ENCODE data around the gene PLCB4.

DNA sequence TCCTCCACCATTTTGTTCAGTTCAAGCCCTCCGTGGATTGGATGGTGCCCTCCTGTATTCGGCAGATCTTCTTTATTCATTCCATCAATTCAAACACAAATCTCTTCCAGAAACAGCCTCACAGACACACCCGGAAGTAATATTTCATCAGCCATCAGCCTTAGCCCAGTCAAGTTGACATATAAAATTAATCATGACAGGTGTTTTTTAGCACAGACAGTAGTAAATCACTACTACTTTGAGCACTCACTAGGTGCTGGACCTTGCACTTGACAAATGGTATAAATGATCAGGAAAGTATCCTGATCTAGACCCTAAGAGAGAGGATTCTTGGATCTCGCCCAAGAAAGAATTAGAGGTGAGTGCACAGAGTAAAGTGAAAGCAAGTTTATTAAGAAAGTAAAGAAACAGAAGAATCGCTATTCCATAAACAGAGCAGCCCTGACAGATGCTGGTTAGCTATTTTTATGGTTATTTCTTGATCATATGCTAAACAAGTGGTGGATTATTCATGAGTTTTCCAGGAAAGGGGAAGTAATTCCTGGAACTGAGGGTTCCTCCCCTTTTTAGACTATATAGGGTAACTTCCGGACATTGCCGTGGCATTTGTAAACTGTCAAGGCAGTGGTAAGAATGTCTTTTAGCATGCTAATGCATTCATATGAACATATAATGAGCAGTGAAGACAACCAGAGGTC is 250.9 kb downstream of the PLCB4 start:
- no peak for TF ChIP-seq REST (tag by site-specific recombination; IDR thresholded peaks at IDR 0.05)
- no peak for TF ChIP-seq ZBTB7A (tag by site-specific recombination; IDR thresholded peaks at IDR 0.05; ENCODE audit: low read depth)
- no peak for TF ChIP-seq TSHZ1 (tag by site-specific recombination; IDR thresholded peaks at IDR 0.05; ENCODE audit: borderline replicate concordance)
- TF ChIP-seq, protein P1, sequence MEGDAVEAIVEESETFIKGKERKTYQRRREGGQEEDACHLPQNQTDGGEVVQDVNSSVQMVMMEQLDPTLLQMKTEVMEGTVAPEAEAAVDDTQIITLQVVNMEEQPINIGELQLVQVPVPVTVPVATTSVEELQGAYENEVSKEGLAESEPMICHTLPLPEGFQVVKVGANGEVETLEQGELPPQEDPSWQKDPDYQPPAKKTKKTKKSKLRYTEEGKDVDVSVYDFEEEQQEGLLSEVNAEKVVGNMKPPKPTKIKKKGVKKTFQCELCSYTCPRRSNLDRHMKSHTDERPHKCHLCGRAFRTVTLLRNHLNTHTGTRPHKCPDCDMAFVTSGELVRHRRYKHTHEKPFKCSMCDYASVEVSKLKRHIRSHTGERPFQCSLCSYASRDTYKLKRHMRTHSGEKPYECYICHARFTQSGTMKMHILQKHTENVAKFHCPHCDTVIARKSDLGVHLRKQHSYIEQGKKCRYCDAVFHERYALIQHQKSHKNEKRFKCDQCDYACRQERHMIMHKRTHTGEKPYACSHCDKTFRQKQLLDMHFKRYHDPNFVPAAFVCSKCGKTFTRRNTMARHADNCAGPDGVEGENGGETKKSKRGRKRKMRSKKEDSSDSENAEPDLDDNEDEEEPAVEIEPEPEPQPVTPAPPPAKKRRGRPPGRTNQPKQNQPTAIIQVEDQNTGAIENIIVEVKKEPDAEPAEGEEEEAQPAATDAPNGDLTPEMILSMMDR (tag by site-specific recombination; IDR thresholded peaks at IDR 0.05) = no peak
- TF ChIP-seq REPIN1 (tag by site-specific recombination; IDR thresholded peaks at IDR 0.05; ENCODE audit: low read depth) = no peak
- TF ChIP-seq ZNF335 (tag by site-specific recombination; conservative IDR thresholded peaks at IDR 0.05) = no peak
- TF ChIP-seq KLF1 (tag by site-specific recombination; IDR thresholded peaks at IDR 0.05) = no peak
- TF ChIP-seq ELK4 (IDR thresholded peaks at IDR 0.05; ENCODE audit: borderline replicate concordance, low read depth, low read length) = no peak
- TF ChIP-seq MEIS1 (CRISPR knock-in tag; IDR thresholded peaks at IDR 0.05; ENCODE audit: borderline replicate concordance) = no peak
- no peak for TF ChIP-seq ZNF324 (tag by site-specific recombination; IDR thresholded peaks at IDR 0.05)
- TF ChIP-seq ZNF37A (tag by site-specific recombination; IDR thresholded peaks at IDR 0.05) = no peak
- no peak for TF ChIP-seq SP3 (tag by site-specific recombination; IDR thresholded peaks at IDR 0.05)
- TF ChIP-seq ZNF747 (tag by site-specific recombination; IDR thresholded peaks at IDR 0.05) = no peak
- no peak for TF ChIP-seq MYNN (tag by site-specific recombination; IDR thresholded peaks at IDR 0.05; ENCODE audit: borderline replicate concordance)

Measured in HEK293 (cell line).